ENCODE measurements around the gene TAS2R30.

GRCh38 chr12:11183011-11183410 lies 48.6 kb upstream of the TAS2R30 start:
- no peak for TF ChIP-seq POLR2A (IDR thresholded peaks at IDR 0.05; ENCODE audit: low read length)
- TF ChIP-seq GATA1 (IDR thresholded peaks at IDR 0.05; ENCODE audit: low read depth, low read length): no peak
